ENCODE data around the gene PRMT5. TPM values are rescaled to one million over a fixed set of nuclear protein-coding genes. Genes with fewer than 3 reads are reported as not detected.
"Not testable (repeated sequence)": the region's sequence is repeated elsewhere in the genome, so short reads cannot be mapped to it uniquely, and the experiment has no call there.

The PRMT5 gene
- total and polyA plus RNA-seq, 9 donors: 37.6 to 109 (median 65.4) TPM

GRCh38 chr14:22920697-22921096 is 8.5 kb downstream of the PRMT5 start:
- peaks cover 6% of the 10 kb centered on the region for H3K4me1 ChIP-seq (ENCODE audit: insufficient read depth)
- intact Hi-C loops (cut with DNase I): no loop called here
- WGBS, 3 donors: 75 to 85% (median 78%) methylated on average over 6 of the region's 6 CpGs
- TF ChIP-seq EP300 (IDR thresholded peaks at IDR 0.05): no peak
- no peak for TF ChIP-seq POLR2A (IDR thresholded peaks at IDR 0.05)
- no peak for TF ChIP-seq CTCF (IDR thresholded peaks at IDR 0.05)
- H3K27ac ChIP-seq: no peak overlapping the region
- no peaks in the 10 kb centered on the region for H3K27me3 ChIP-seq
- no peak for DNase-seq
- H3K4me3 ChIP-seq: no peak overlapping the region
- H3K9me3 ChIP-seq: no peaks in the 10 kb centered on the region
- no peaks in the 10 kb centered on the region for H3K36me3 ChIP-seq

- H3K9me3 ChIP-seq: no peaks in the 10 kb centered on the region
- H3K4me3 ChIP-seq: peak overlapping the region; percentile 40
- intact Hi-C loops (cut with DNase I): no loop called here
- no peaks in the 10 kb centered on the region for H3K27me3 ChIP-seq
- TF ChIP-seq EP300 (IDR thresholded peaks at IDR 0.05) (no peak), CTCF (IDR thresholded peaks at IDR 0.05) (no peak), POLR2A (IDR thresholded peaks at IDR 0.05) (no peak)
- H3K4me1 ChIP-seq (ENCODE audit: insufficient read depth): peaks cover 6% of the 10 kb centered on the region
- no peak for DNase-seq
- no peaks in the 10 kb centered on the region for H3K36me3 ChIP-seq
- peak overlapping the region; percentile 68 to 100 for H3K27ac ChIP-seq
- WGBS, 3 donors: 7 to 10% (median 8%) methylated on average over 10 of the region's 10 CpGs
These were observed 9.6 kb downstream of the PRMT5 start for GRCh38 chr14:22919601-22919921.

- TF ChIP-seq EP300 (IDR thresholded peaks at IDR 0.05) (peak; percentile 65), CTCF (IDR thresholded peaks at IDR 0.05) (peak in 1 of 3 donors; percentile 33), POLR2A (IDR thresholded peaks at IDR 0.05) (peak; percentile 92)
- intact Hi-C loops (cut with DNase I): no loop called here
- Histone ChIP-seq H3K27me3 (no peaks in the 10 kb centered on the region), H3K4me1 (ENCODE audit: insufficient read depth) (peaks cover 6% of the 10 kb centered on the region), H3K4me3 (peak within 1 kb of the TSS; percentile 65), H3K36me3 (no peaks in the 10 kb centered on the region), H3K27ac (peak within 1 kb of the TSS; percentile 90 to 100), H3K9me3 (no peaks in the 10 kb centered on the region)
- 0% methylated on average over 46 of the region's 46 CpGs for WGBS, 3 donors
- peak; percentile 100 for DNase-seq
These were observed 10.2 kb downstream of the PRMT5 start, which contains the start of gene RBM23 for GRCh38 chr14:22918804-22919600. Gene RBM23 (minus strand): TSS chr14:22919149.

GRCh38 chr14:22915886-22916521 is 13.2 kb downstream of the PRMT5 start:
- no peak for DNase-seq
- no peaks in the 10 kb centered on the region for H3K27me3 ChIP-seq
- H3K27ac ChIP-seq: no peak overlapping the region
- H3K4me3 ChIP-seq: no peak overlapping the region
- WGBS, 3 donors: 79 to 80% (median 80%) methylated on average over 8 of the region's 8 CpGs
- intact Hi-C loops (cut with DNase I): no loop called here
- no peaks in the 10 kb centered on the region for H3K36me3 ChIP-seq
- peaks cover 6% of the 10 kb centered on the region for H3K4me1 ChIP-seq (ENCODE audit: insufficient read depth)
- no peak for TF ChIP-seq CTCF (IDR thresholded peaks at IDR 0.05)
- TF ChIP-seq EP300 (IDR thresholded peaks at IDR 0.05): no peak
- no peak for TF ChIP-seq POLR2A (IDR thresholded peaks at IDR 0.05)
- no peaks in the 10 kb centered on the region for H3K9me3 ChIP-seq

- H3K9me3 ChIP-seq; intact Hi-C loops (cut with DNase I); H3K36me3 ChIP-seq; H3K27me3 ChIP-seq; H3K4me1 ChIP-seq (ENCODE audit: insufficient read depth); DNase-seq; H3K4me3 ChIP-seq; H3K27ac ChIP-seq: not testable (repeated sequence)
- 88 to 97% (median 95%) methylated on average over 4 of the region's 4 CpGs for WGBS, 3 donors
These were observed 14.3 kb downstream of the PRMT5 start for GRCh38 chr14:22914836-22915235.

All from ovary (tissue), 9 donors.